ENCODE measurements around the gene SSBP2. TPM values are rescaled to one million over a fixed set of nuclear protein-coding genes. Genes with fewer than 3 reads are reported as not detected.

The SSBP2 gene
- total and polyA plus RNA-seq, 2 donors (not counting 3 experiments of a cell fraction or from before 2014, with no cell fraction given): 9.6 to 11.5 TPM

DNA sequence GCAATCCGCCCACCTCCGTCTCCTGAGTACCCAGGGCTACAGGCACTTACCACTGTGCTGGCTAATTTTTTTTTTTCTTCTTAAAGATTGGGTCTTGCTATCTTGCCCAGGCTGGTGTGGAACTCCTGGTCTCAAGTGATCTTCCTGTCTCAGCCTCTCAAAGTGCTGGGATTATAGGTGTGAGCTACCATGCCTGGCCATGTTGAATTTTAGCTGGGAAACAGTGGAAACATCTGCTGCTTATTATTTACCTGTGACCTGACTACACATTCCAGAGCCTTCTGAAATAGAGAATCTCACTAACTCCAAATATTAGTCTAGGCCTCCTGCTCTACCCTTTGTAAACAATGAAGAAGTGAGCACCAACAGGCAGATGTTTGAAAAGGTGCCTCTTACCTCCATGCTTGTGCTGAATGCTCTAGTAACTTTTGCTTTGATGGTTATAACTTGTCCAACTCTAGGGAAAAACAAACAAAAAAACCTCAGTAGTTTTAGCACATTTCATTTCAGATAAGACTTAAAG lies 379.5 kb downstream of the SSBP2 start:
- dilution Hi-C loops (cut with MboI; ENCODE audit: extremely low pct_ligation_motif_present, low sequenced_read_pairs): no loop called here
- Histone ChIP-seq H3K79me2 (ENCODE audit: control insufficient read depth, insufficient read depth, low read length) (no peaks in the 10 kb centered on the region), H4K20me1 (replicated peaks; ENCODE audit: control insufficient read depth, extremely low read depth, insufficient read depth, low read length) (no peaks in the 10 kb centered on the region), H3K9me3 (replicated peaks; ENCODE audit: control insufficient read depth, insufficient read depth, low read length) (no peaks in the 10 kb centered on the region), H3K27me3 (ENCODE audit: control insufficient read depth in 2 of 2, insufficient read depth in 2 of 2, low read length in 2 of 2) (no peaks in the 10 kb centered on the region), H2AFZ (ENCODE audit: low read depth, low read length) (no peak overlapping the region), H3K4me2 (ENCODE audit: insufficient read depth, low read length) (no peak overlapping the region), H3K4me3 (replicated peaks in 1 of 3; ENCODE audit: insufficient read depth in 1 of 3, low read depth in 1 of 3, low read length in 3 of 3) (no peak overlapping the region), H3K9me1 (replicated peaks; ENCODE audit: control insufficient read depth, extremely low read depth, insufficient read depth, low read length) (no peaks in the 10 kb centered on the region), H3K27ac (ENCODE audit: insufficient read depth, low read depth, low read length) (no peak overlapping the region), H3K4me1 (ENCODE audit: control insufficient read depth, extremely low read depth, insufficient read depth, low read length) (no peaks in the 10 kb centered on the region), H3K9ac (replicated peaks; ENCODE audit: extremely low read depth, insufficient read depth, low read length) (no peak overlapping the region), H3K36me3 (ENCODE audit: control insufficient read depth in 2 of 2, extremely low read depth in 1 of 2, insufficient read depth in 2 of 2, low read length in 2 of 2) (no peaks in the 10 kb centered on the region)
- ChIA-PET POLR2A (no interaction called here), CTCF (no interaction called here)
- TF ChIP-seq GATA2 (IDR thresholded peaks at IDR 0.05; ENCODE audit: insufficient read depth, insufficient read length, low read depth, low read length) (no peak), EZH2 (IDR thresholded peaks at IDR 0.05; ENCODE audit: borderline replicate concordance, low read depth, low read length, severe bottlenecking) (no peak), MYC (IDR thresholded peaks at IDR 0.05; ENCODE audit: low read depth, low read length) (no peak)
- no peak for DNase-seq (ENCODE audit: low read depth, low spot score)
- intact Hi-C loops (cut with micrococcal nuclease): no loop called here
- BruUV-seq (replicated peaks): no TSS peak
- FAIRE-seq: no peak

DNA sequence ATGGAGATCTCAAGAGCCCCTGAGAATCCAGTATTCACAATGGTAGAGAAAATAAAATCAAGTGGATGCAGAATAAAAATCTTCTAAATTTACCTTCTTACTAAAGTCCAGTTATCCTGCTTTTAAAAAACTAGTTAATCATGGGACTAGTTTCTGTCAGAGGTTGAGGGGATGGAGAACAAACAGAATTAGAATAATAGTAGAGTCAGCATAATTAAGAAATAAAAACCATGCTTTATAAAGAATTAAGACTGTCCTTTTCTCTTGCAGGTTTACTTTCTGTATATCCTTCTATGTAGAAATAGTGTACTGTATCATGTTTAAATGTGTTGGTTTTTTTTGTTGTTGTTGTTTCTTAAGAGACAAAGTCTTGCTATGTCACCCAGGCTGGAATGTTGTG lies 380.0 kb downstream of the SSBP2 start:
- BruUV-seq (replicated peaks): no TSS peak
- H3K9me3 ChIP-seq (replicated peaks; ENCODE audit: control insufficient read depth, insufficient read depth, low read length): no peaks in the 10 kb centered on the region
- no peak overlapping the region for H3K4me3 ChIP-seq (replicated peaks in 1 of 3; ENCODE audit: insufficient read depth in 1 of 3, low read depth in 1 of 3, low read length in 3 of 3)
- no peaks in the 10 kb centered on the region for H3K4me1 ChIP-seq (ENCODE audit: control insufficient read depth, extremely low read depth, insufficient read depth, low read length)
- dilution Hi-C loops (cut with MboI; ENCODE audit: extremely low pct_ligation_motif_present, low sequenced_read_pairs): no loop called here
- no peaks in the 10 kb centered on the region for H3K79me2 ChIP-seq (ENCODE audit: control insufficient read depth, insufficient read depth, low read length)
- no peaks in the 10 kb centered on the region for H3K9me1 ChIP-seq (replicated peaks; ENCODE audit: control insufficient read depth, extremely low read depth, insufficient read depth, low read length)
- no peak for TF ChIP-seq POLR2A (IDR thresholded peaks at IDR 0.05; ENCODE audit: low read depth, low read length)
- H4K20me1 ChIP-seq (replicated peaks; ENCODE audit: control insufficient read depth, extremely low read depth, insufficient read depth, low read length): no peaks in the 10 kb centered on the region
- ChIA-PET POLR2A (no interaction called here), CTCF (no interaction called here)
- H3K4me2 ChIP-seq (ENCODE audit: insufficient read depth, low read length): no peak overlapping the region
- H3K9ac ChIP-seq (replicated peaks; ENCODE audit: extremely low read depth, insufficient read depth, low read length): no peak overlapping the region
- H3K36me3 ChIP-seq (ENCODE audit: control insufficient read depth in 2 of 2, extremely low read depth in 1 of 2, insufficient read depth in 2 of 2, low read length in 2 of 2): no peaks in the 10 kb centered on the region
- H3K27ac ChIP-seq (ENCODE audit: insufficient read depth, low read depth, low read length): no peak overlapping the region
- H3K27me3 ChIP-seq (ENCODE audit: control insufficient read depth in 2 of 2, insufficient read depth in 2 of 2, low read length in 2 of 2): no peaks in the 10 kb centered on the region
- H2AFZ ChIP-seq (ENCODE audit: low read depth, low read length): no peak overlapping the region
- DNase-seq (ENCODE audit: low read depth, low spot score) (no peak), FAIRE-seq (no peak)
- intact Hi-C loops (cut with micrococcal nuclease): no loop called here
